DND-41 (cell line): ENCODE data around the gene LRRC28.

Source experiments
- ATAC-seq: fragments of 200-7000 bp; cut with Tn5 transposase; 3 replicates; pipeline ENCODE4 v1.9.1; 2021; ENCODE audit warnings: low read depth; ENCODE audit not compliant: insufficient read depth
- DNase-seq: peaks from one replicate; pipeline ENCODE4 v3.0.0-alpha.2; 2020
- H2AFZ ChIP-seq: 2 replicates; pipeline ENCODE4 v1.6.0; 2012; ENCODE audit warnings: low read depth, low read length
- H3K27ac ChIP-seq: 2 replicates; pipeline ENCODE4 v1.5.1; 2012; ENCODE audit warnings: low read length, inconsistent platforms
- H3K27me3 ChIP-seq: fragments of 200-600 bp; sonication (generic); 2 replicates; pipeline ENCODE4 v1.6.0; 2012; ENCODE audit warnings: low read length, mild to moderate bottlenecking, inconsistent platforms; ENCODE audit not compliant: insufficient read depth, poor library complexity
- H3K36me3 ChIP-seq: 2 replicates; pipeline ENCODE4 v1.5.1; 2012; ENCODE audit warnings: low read length, inconsistent platforms; ENCODE audit not compliant: insufficient read depth
- H3K4me1 ChIP-seq: 2 replicates; pipeline ENCODE4 v1.5.1; 2012; ENCODE audit warnings: mild to moderate bottlenecking, low read length; ENCODE audit not compliant: insufficient read depth
- H3K4me2 ChIP-seq: 2 replicates; pipeline ENCODE4 v1.6.0; 2012; ENCODE audit warnings: mild to moderate bottlenecking, moderate library complexity, low read length, inconsistent platforms; ENCODE audit not compliant: insufficient read depth
- H3K4me3 ChIP-seq, 2 experiments: fragments of 200-600 bp in 1 of 2; shearing (Covaris generic) in 1 of 2; 2 replicates each; pipeline ENCODE4 v1.5.1; 2012 to 2016; ENCODE audit warnings: inconsistent platforms in 2 of 2, low read length in 2 of 2, mild to moderate bottlenecking in 2 of 2, low read depth in 1 of 2, moderate library complexity in 1 of 2
- H3K79me2 ChIP-seq: 2 replicates; pipeline ENCODE4 v1.6.0; 2012; ENCODE audit warnings: low read length, inconsistent platforms; ENCODE audit not compliant: insufficient read depth
- H3K9ac ChIP-seq: 2 replicates; pipeline ENCODE4 v1.6.0; 2012; ENCODE audit warnings: low read depth, mild to moderate bottlenecking, inconsistent platforms, low read length, moderate library complexity
- H3K9me3 ChIP-seq: 2 replicates; pipeline ENCODE4 v1.5.1; 2012; ENCODE audit warnings: low read length, moderate library complexity, mild to moderate bottlenecking, inconsistent platforms; ENCODE audit not compliant: insufficient read depth, severe bottlenecking
- H4K20me1 ChIP-seq: 2 replicates; pipeline ENCODE4 v1.6.0; 2012; ENCODE audit warnings: low read length; ENCODE audit not compliant: insufficient read depth
- EZH2 ChIP-seq: IDR thresholded peaks from 3 replicates; pipeline ENCODE4 v1.6.1; 2012; ENCODE audit warnings: borderline replicate concordance, low read depth, mild to moderate bottlenecking, moderate library complexity, low read length, inconsistent platforms; ENCODE audit not compliant: severe bottlenecking
- TF ChIP-seq, protein P1 (sequence below): IDR thresholded peaks from 2 replicates; pipeline ENCODE4 v1.5.1; 2012; ENCODE audit warnings: borderline replicate concordance, low read length, moderate library complexity, mild to moderate bottlenecking; ENCODE audit not compliant: poor library complexity, severe bottlenecking; ENCODE audit errors: extremely low read depth

LRRC28 gene

DNA sequence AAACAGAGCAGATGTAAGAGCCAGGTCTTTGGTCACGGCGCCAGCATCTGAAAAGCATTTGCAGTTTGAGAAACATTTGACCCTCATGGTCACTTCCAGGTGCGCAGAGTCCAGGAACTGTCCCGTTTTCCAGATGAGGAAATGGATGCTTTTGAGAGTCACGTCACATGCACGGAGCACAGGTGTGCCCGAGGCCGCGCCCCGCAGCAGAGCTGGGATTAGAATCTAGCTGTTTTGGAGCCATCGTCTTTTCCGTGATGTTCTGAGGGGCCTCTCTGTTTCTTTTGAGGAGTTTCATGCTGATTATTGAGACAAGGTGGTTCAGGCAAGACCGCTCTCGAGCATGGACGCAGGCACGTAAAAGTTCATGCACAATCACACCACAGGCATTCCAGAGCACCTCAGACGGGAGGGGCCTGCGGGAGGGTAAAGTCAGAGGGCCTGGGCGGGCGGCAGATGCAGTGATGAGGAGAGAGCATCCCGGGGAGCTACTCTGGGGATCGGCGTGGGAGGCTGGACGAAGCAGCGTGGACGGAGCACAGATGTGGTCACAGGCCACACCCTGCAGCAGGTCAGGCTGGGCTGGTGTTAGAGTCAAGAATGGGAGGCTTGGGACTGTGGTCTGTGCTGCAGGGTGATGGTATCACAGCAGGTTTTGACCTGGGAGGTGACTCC, 175.3 kb downstream of the LRRC28 start:
- Histone ChIP-seq H3K4me1 (peaks cover 17% of the 10 kb centered on the region), H3K27ac (no peak overlapping the region), H3K27me3 (no peaks in the 10 kb centered on the region), H2AFZ (no peak overlapping the region), H3K4me2 (no peak overlapping the region), H3K79me2 (no peaks in the 10 kb centered on the region), H3K9ac (no peak overlapping the region), H4K20me1 (no peaks in the 10 kb centered on the region), H3K36me3 (no peaks in the 10 kb centered on the region), H3K4me3 (no peak overlapping the region), H3K9me3 (no peaks in the 10 kb centered on the region)
- TF ChIP-seq EZH2 = no peak
- TF ChIP-seq, protein P1, sequence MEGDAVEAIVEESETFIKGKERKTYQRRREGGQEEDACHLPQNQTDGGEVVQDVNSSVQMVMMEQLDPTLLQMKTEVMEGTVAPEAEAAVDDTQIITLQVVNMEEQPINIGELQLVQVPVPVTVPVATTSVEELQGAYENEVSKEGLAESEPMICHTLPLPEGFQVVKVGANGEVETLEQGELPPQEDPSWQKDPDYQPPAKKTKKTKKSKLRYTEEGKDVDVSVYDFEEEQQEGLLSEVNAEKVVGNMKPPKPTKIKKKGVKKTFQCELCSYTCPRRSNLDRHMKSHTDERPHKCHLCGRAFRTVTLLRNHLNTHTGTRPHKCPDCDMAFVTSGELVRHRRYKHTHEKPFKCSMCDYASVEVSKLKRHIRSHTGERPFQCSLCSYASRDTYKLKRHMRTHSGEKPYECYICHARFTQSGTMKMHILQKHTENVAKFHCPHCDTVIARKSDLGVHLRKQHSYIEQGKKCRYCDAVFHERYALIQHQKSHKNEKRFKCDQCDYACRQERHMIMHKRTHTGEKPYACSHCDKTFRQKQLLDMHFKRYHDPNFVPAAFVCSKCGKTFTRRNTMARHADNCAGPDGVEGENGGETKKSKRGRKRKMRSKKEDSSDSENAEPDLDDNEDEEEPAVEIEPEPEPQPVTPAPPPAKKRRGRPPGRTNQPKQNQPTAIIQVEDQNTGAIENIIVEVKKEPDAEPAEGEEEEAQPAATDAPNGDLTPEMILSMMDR = no peak
- no peak for DNase-seq
- no peak for ATAC-seq

DNA sequence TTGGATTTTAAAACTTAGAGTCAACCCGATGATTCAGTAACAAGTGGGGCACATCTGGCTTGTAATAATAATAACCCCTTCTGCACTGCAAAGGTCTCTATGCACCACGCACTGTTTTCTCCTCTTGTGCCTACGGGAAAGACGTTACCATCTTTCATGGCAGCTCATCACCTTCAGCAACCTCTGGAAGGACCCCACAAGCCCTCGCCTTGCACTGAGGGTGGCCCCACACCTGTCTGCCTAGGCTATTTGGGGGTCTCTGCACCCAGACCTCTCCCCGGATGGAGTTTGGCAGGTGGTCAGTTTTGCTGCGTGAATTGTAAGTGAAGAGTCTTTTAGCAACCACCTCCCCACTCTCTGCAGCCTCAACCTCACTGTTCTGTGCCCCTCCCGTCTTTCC, 175.9 kb downstream of the LRRC28 start:
- Histone ChIP-seq H3K4me2 (no peak overlapping the region), H3K4me3 (no peak overlapping the region), H3K9me3 (no peaks in the 10 kb centered on the region), H2AFZ (no peak overlapping the region), H3K27me3 (no peaks in the 10 kb centered on the region), H3K9ac (no peak overlapping the region), H3K27ac (no peak overlapping the region), H3K36me3 (no peaks in the 10 kb centered on the region), H3K4me1 (peaks cover 17% of the 10 kb centered on the region), H3K79me2 (no peaks in the 10 kb centered on the region), H4K20me1 (no peaks in the 10 kb centered on the region)
- ATAC-seq (no peak), DNase-seq (no peak)
- no peak for TF ChIP-seq EZH2
- TF ChIP-seq, protein P1 = no peak

DNA sequence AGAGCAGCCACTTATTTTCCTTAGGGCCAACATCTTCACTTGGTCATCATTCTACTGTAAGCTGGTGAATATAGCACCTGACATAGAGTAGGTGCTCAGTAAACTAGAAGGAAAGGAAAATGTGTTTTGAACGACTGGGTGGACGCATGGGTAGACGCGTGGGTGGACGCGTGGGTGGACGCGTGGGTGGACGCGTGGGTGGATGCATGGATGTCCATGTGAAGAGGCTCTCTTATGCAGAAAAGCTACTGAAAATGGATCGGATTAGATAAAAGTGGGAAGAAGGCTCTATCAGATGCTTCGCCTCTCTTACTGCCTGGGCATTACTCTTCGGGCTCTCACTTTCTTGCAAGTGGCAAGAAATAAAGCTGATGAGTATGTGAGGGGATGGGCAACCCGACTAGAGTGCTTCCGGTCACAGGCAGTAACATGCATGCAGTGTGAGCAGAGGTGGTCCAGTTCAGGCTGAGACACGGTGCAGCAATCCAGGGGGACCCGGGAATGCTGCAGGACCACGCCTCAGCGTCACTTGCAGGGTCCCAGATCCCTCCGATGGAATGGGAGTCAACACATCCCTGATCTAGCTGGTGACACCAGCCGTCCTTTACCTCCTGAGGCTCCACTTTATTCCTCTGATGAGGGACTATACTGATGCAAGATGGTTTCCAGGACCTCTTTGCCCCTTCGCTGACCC, 176.5 kb downstream of the LRRC28 start:
- DNase-seq = no peak
- Histone ChIP-seq H3K27ac (no peak overlapping the region), H3K27me3 (no peaks in the 10 kb centered on the region), H4K20me1 (no peaks in the 10 kb centered on the region), H3K4me2 (no peak overlapping the region), H2AFZ (no peak overlapping the region), H3K36me3 (no peaks in the 10 kb centered on the region), H3K4me1 (peaks cover 17% of the 10 kb centered on the region), H3K79me2 (no peaks in the 10 kb centered on the region), H3K4me3 (no peak overlapping the region), H3K9ac (no peak overlapping the region), H3K9me3 (no peaks in the 10 kb centered on the region)
- no peak for ATAC-seq
- TF ChIP-seq, protein P1 = no peak
- no peak for TF ChIP-seq EZH2
